ENCODE measurements around the gene BEND6. TPM values are rescaled to one million over a fixed set of nuclear protein-coding genes. Genes with fewer than 3 reads are reported as not detected.

BEND6 gene
- polyA plus RNA-seq, 4 donors: 4.1 to 7.4 (median 6.6) TPM

Other genes starting within 250 kb of the BEND6 start
- 10 to 100 TPM; 20.4 to 29.0 (median 25.3) TPM for gene KIAA1586, start 91.6 kb downstream of the BEND6 start, polyA plus RNA-seq (ENCODE audit: insufficient read length in 4 of 4)
- 10 to 100 TPM; 28.1 to 41.9 (median 38.5) TPM for gene ZNF451, start 135.1 kb downstream of the BEND6 start, polyA plus RNA-seq (ENCODE audit: insufficient read length in 4 of 4)
- 1 to 10 TPM; 6.1 to 7.8 (median 6.9) TPM for gene BAG2, start 217.2 kb downstream of the BEND6 start, polyA plus RNA-seq (ENCODE audit: insufficient read length in 4 of 4)

All from right renal pelvis (tissue), 4 donors.